Neural cell (in vitro differentiated cells): ENCODE results near the gene ODAD3. TPM values are rescaled to one million over a fixed set of nuclear protein-coding genes. Genes with fewer than 3 reads are reported as not detected.
"Not testable (repeated sequence)": the region's sequence is repeated elsewhere in the genome, so short reads cannot be mapped to it uniquely, and the experiment has no call there.

ENCODE experiments used
- H2AFZ ChIP-seq: fragments of 200-600, 300-800 bp; sonication (generic), shearing (Covaris generic); 2 replicates; pipeline ENCODE4 v1.6.0; 2014; ENCODE audit warnings: low read depth, mild to moderate bottlenecking, antibody characterized with exemption, low read length, moderate library complexity
- H3F3A ChIP-seq: fragments of 200-600 bp; shearing (Covaris generic); 2 replicates; pipeline ENCODE4 v1.6.1; 2016; ENCODE audit warnings: mild to moderate bottlenecking, moderate library complexity, mixed read lengths, antibody characterized with exemption, low read length; ENCODE audit not compliant: insufficient read depth, poor library complexity, severe bottlenecking
- H3K27ac ChIP-seq: fragments of 200-600, 300-800 bp; sonication (generic), shearing (Covaris generic); 2 replicates; pipeline ENCODE4 v1.5.1; 2014; ENCODE audit warnings: mild to moderate bottlenecking, low read length, moderate library complexity
- H3K27me3 ChIP-seq: fragments of 300-800, 200-600 bp; sonication (generic), shearing (Covaris generic); 2 replicates; pipeline ENCODE4 v1.6.0; 2014; ENCODE audit warnings: mild to moderate bottlenecking, low read depth, low read length, moderate library complexity; ENCODE audit not compliant: insufficient read depth
- H3K36me3 ChIP-seq: fragments of 300-800, 200-600 bp; sonication (generic), shearing (Covaris generic); 2 replicates; pipeline ENCODE4 v1.5.1; 2014; ENCODE audit warnings: mild to moderate bottlenecking, antibody characterized with exemption, low read length, moderate library complexity; ENCODE audit not compliant: insufficient read depth
- H3K4me2 ChIP-seq: fragments of 300-800, 200-600 bp; sonication (generic), shearing (Covaris generic); 2 replicates; pipeline ENCODE4 v1.6.0; 2014; ENCODE audit warnings: mild to moderate bottlenecking, low read length
- H3K4me3 ChIP-seq: fragments of 300-800, 200-600 bp; sonication (generic), shearing (Covaris generic); 2 replicates; pipeline ENCODE4 v1.5.1; 2014; ENCODE audit warnings: mild to moderate bottlenecking, low read length, moderate library complexity
- H3K79me2 ChIP-seq: fragments of 200-600 bp; shearing (Covaris generic); replicated peaks from 2 replicates; pipeline ENCODE4 v1.6.0; 2014; ENCODE audit warnings: mild to moderate bottlenecking, low read length, moderate library complexity; ENCODE audit not compliant: insufficient read depth
- H3K9ac ChIP-seq: fragments of 300-800, 200-600 bp; sonication (generic), shearing (Covaris generic); 2 replicates; pipeline ENCODE4 v1.6.1; 2016; ENCODE audit warnings: mild to moderate bottlenecking, low read length, mixed read lengths
- H3K9me2 ChIP-seq: fragments of 200-600 bp; shearing (Covaris generic); 2 replicates; pipeline ENCODE4 v1.6.1; 2016; ENCODE audit warnings: mild to moderate bottlenecking, low read length, mixed read lengths; ENCODE audit not compliant: insufficient read depth
- H3K9me3 ChIP-seq: fragments of 200-600, 300-800 bp; sonication (generic), shearing (Covaris generic); 2 replicates; pipeline ENCODE4 v1.6.1; 2016; ENCODE audit warnings: mild to moderate bottlenecking, mixed run types, low read length, moderate library complexity, mixed read lengths
- H4K20me1 ChIP-seq: fragments of 200-600 bp; shearing (Covaris generic); 2 replicates; pipeline ENCODE4 v1.6.1; 2016; ENCODE audit warnings: mild to moderate bottlenecking, mixed run types; ENCODE audit not compliant: insufficient read depth
- CTCF ChIP-seq: fragments of 450-650 bp; IDR thresholded peaks from 2 replicates; pipeline ENCODE4 v1.5.1; 2014; ENCODE audit warnings: antibody characterized with exemption, mild to moderate bottlenecking, moderate library complexity; ENCODE audit not compliant: poor library complexity, severe bottlenecking
- EP300 ChIP-seq: fragments of 450-650 bp; conservative IDR thresholded peaks from 2 replicates; pipeline ENCODE4 v1.6.1; 2014; ENCODE audit warnings: antibody characterized with exemption, mild to moderate bottlenecking, moderate library complexity; ENCODE audit not compliant: poor library complexity, severe bottlenecking
- EZH2 ChIP-seq: fragments of 200-600, 300-800 bp; shearing (Covaris generic), sonication (generic); IDR thresholded peaks from 2 replicates; pipeline ENCODE4 v1.6.1; 2014; ENCODE audit warnings: antibody characterized with exemption, low read length, borderline replicate concordance, mild to moderate bottlenecking; ENCODE audit not compliant: insufficient read depth, poor library complexity, severe bottlenecking
- MXI1 ChIP-seq: fragments of 450-650 bp; conservative IDR thresholded peaks from 2 replicates; pipeline ENCODE4 v1.6.1; 2014; ENCODE audit warnings: antibody characterized with exemption, mild to moderate bottlenecking; ENCODE audit not compliant: poor library complexity, severe bottlenecking
- POLR2AphosphoS5 ChIP-seq: IDR thresholded peaks from 2 replicates; pipeline ENCODE4 v1.6.1; 2012
- RAD21 ChIP-seq: fragments of 450-650 bp; conservative IDR thresholded peaks from 2 replicates; pipeline ENCODE4 v1.6.1; 2014; ENCODE audit warnings: antibody characterized with exemption, mild to moderate bottlenecking, moderate library complexity
- REST ChIP-seq: IDR thresholded peaks from 2 replicates; pipeline ENCODE4 v1.6.1; 2012; ENCODE audit warnings: borderline replicate concordance
- SMC3 ChIP-seq: fragments of 450-650 bp; conservative IDR thresholded peaks from 2 replicates; pipeline ENCODE4 v1.6.1; 2014; ENCODE audit warnings: antibody characterized with exemption, mild to moderate bottlenecking, moderate library complexity; ENCODE audit not compliant: poor library complexity
- TAF1 ChIP-seq: IDR thresholded peaks from 2 replicates; pipeline ENCODE4 v1.6.1; 2012; ENCODE audit warnings: low read depth
- polyA plus RNA-seq: library from polyadenylated mRNA; depleted of rRNA; stranded (reverse); fragments of >200 nt; gene quantifications from 2 replicates; pipeline ENCODE4 v1.2.3, GENCODE V29; 2014

The ODAD3 gene
- polyA plus RNA-seq, 1 donor from 2014 or later = 3.4 TPM

DNA sequence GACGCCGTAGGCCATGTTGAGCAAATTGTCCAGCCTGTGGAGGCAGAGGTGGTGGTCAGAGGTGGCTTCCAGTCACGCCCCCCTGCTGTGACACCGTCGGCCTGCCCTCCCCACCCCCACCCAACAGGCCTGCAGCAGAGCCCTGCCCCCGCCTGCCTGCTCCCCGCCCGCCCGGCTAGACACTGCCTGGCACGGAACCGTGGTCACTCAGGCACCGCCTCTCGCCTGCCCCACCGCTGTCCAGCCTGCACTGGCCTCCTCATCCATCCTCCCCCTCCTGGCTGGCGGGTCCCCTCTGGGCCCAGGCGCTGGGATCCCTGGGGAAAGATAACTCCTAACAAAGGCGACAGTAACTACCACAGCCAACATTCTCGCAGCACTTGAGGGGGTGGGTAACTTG, 22.2 kb upstream of the ODAD3 start:
- no peak for TF ChIP-seq EZH2
- TF ChIP-seq CTCF = no peak
- no peak for TF ChIP-seq TAF1
- TF ChIP-seq SMC3 = no peak
- no peak for TF ChIP-seq RAD21
- no peak for TF ChIP-seq REST
- TF ChIP-seq POLR2AphosphoS5 = no peak
- TF ChIP-seq MXI1 = no peak
- TF ChIP-seq EP300 = no peak
- no peaks in the 10 kb centered on the region for H3K9me3 ChIP-seq
- H3K9me2 ChIP-seq = no peaks in the 10 kb centered on the region
- H3K9ac ChIP-seq = no peak overlapping the region
- H3K27ac ChIP-seq = no peak overlapping the region
- no peaks in the 10 kb centered on the region for H3K27me3 ChIP-seq
- H3K79me2 ChIP-seq = no peaks in the 10 kb centered on the region
- H3F3A ChIP-seq = no peaks in the 10 kb centered on the region
- no peaks in the 10 kb centered on the region for H4K20me1 ChIP-seq
- H3K36me3 ChIP-seq = no peaks in the 10 kb centered on the region
- H3K4me2 ChIP-seq = no peak overlapping the region
- no peak overlapping the region for H2AFZ ChIP-seq
- H3K4me3 ChIP-seq = no peak overlapping the region

DNA sequence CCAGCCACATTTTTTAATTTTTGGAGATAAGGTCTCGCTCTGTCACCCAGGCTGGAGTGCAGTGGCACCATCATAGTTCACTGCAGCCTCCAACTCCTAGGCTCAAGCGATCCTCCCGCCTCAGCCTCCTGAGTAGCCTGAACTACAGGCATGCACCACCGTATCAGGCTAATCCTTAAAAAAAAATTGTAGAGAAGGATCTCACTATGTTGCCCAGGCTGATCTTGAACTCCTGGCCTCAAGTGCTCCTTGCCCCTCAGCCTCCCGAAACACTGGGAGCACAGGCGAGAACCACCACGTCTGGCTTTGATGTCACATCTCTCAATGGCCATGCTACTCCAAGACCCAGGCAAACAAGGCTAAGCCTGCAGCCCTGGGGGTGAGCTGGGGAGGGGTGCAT, 21.7 kb upstream of the ODAD3 start:
- Histone ChIP-seq H3K36me3 (no peaks in the 10 kb centered on the region), H3K4me3 (no peak overlapping the region), H2AFZ (no peak overlapping the region), H4K20me1 (no peaks in the 10 kb centered on the region), H3K27me3 (no peaks in the 10 kb centered on the region), H3K79me2 (no peaks in the 10 kb centered on the region), H3K9me3 (no peaks in the 10 kb centered on the region), H3K9me2 (no peaks in the 10 kb centered on the region), H3K27ac (no peak overlapping the region), H3K9ac (no peak overlapping the region), H3F3A (no peaks in the 10 kb centered on the region), H3K4me2 (no peak overlapping the region)
- TF ChIP-seq MXI1 = no peak
- no peak for TF ChIP-seq RAD21
- TF ChIP-seq REST = no peak
- no peak for TF ChIP-seq SMC3
- TF ChIP-seq EZH2 = no peak
- no peak for TF ChIP-seq TAF1
- no peak for TF ChIP-seq EP300
- TF ChIP-seq POLR2AphosphoS5 = no peak

DNA sequence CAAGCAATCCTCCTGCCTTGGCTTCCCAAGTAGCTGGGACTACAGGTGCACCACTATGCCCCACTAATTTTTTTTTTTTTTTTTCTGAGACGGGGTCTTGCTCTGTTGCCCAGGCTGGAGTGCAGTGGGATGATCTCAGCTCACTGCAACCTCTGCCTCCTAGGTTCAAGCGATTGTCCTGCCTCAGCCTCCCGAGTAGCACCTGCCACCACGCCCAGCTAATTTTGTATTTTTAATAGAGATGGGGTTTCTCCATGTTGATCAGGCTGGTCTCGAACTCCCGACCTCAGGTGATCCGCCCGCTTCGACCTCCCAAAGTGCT, 20.3 kb upstream of the ODAD3 start:
- not testable (repeated sequence) for H3K4me3 ChIP-seq, H3K79me2 ChIP-seq, H3K36me3 ChIP-seq, H4K20me1 ChIP-seq, H3K27ac ChIP-seq, H3K9ac ChIP-seq, H3K27me3 ChIP-seq, H3K4me2 ChIP-seq, H3F3A ChIP-seq, H3K9me2 ChIP-seq, H3K9me3 ChIP-seq, H2AFZ ChIP-seq
